Fibroblast of skin of right quadriceps (primary cell): ENCODE results near the gene CROCC.
"Not testable (repeated sequence)": the region's sequence is repeated elsewhere in the genome, so short reads cannot be mapped to it uniquely, and the experiment has no call there.

Experiments
- DNase-seq: peaks from one replicate; pipeline ENCODE4 v3.0.0-alpha.2; 2013

CROCC gene

DNA sequence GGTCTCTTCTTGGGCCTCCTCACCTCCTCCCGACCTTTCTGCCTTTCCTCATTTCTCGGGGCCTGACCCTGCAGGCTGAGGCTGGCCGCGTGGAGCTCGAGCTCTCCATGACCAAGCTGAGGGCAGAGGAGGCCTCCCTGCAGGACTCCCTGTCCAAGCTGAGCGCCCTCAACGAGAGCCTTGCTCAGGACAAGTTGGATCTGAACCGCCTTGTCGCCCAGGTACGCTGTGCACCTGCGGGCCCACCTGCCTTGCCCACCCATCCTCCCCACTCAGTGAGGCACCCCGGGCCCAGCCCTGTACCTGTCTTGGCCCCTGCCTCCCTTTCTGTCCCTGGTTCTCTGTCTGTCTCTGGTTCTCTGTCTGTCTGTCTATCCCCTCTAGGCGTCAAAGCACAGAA, 24.5 kb downstream of the CROCC start:
- DNase-seq = not testable (repeated sequence)

DNA sequence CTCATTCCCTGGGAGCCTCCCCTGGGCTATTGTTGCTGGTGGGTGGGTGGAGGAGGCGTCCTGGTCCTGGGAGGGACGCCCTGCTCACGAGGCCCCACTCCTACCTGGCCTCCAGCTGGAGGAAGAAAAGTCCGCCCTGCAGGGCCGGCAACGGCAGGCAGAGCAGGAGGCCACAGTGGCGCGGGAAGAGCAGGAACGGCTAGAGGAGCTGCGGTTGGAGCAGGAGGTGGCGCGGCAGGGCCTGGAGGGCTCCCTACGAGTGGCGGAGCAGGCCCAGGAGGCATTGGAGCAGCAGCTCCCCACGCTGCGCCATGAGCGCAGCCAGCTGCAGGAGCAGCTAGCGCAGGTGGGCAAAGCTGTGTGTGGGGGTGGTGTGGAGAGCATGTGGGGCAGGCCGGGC, 24.9 kb downstream of the CROCC start:
- no peak for DNase-seq

DNA sequence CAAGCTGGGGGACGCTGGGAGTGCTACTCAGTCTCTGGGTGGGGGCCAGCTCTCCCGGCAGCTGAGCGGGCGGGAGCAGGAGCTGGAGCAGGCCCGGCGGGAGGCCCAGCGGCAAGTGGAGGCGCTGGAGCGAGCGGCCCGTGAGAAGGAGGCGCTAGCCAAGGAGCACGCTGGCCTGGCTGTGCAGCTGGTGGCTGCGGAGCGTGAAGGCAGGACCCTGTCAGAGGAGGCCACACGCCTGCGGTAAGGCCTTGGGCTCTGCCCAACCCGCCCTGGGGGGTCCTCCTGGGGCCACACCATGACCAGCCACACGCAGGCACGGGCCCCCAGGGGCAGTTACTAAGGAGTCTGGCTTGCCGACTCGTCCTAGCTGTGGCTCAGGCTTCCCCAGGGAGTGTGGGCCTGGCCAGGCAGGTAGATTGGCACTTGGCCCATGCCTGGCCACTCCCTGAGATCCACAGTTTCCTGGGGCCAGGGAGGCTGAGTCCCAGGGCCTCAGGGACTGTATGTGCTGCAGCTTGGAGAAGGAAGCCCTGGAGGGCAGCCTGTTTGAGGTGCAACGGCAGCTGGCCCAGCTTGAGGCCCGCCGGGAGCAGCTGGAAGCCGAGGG, 26.7 kb downstream of the CROCC start:
- DNase-seq = not testable (repeated sequence)

DNA sequence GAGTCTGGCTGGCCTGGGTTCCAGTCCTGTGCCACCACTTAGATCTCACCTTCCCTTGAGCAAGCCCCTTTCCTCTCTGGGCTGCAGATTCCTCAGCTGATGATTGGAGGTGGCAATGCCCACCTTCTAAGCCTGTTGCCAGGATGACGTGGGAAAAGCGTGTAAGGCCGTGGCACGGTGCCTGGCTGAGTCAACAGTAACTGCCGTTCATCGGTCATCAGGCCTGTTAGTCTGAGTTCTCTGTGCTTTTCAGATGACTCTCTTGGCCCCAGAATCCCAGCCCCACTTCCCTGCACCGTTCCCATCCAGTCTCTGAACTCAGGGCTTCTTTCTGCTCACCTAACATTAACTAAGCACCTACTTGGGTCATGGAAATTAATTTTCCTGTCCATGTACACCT, 27.3 kb downstream of the CROCC start:
- peak; percentile 31 for DNase-seq

DNA sequence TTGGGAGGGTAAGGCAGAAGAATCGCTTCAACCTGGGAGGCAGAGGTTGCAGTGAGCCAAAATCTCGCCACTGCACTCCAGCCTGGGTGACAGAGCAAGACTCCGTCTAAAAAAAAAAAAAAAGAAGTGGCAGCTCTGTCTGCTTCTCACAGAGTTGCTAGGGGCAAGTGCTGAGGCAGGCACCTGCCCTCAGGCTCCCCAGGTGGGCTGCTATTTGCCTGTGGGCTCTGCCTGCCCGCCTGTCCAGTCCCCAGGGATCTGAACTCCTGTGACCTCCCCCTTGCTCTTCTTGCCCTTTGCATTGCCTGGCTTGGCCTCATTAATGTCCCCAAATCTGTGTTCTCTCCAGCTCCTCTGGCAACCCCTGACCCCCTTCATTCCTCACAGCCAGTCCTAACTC, 30.6 kb downstream of the CROCC start:
- DNase-seq = not testable (repeated sequence)

DNA sequence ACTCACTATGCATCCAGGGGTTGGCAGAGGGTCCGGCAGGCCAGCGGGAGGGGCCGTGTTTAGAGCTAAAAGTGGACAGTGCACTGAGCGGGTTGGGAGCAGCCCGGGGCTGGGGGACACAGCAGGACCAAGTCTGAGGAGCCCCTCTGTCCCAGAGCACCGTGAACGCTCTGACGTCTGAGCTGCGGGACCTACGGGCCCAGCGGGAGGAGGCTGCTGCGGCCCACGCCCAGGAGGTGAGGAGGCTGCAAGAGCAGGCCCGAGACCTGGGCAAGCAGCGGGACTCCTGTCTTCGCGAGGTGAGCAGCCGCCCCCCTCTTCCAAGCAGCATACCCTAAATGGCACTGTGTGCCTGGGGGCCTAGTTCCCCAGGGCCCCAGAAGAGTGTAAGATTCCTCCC, 32.8 kb downstream of the CROCC start:
- no peak for DNase-seq

DNA sequence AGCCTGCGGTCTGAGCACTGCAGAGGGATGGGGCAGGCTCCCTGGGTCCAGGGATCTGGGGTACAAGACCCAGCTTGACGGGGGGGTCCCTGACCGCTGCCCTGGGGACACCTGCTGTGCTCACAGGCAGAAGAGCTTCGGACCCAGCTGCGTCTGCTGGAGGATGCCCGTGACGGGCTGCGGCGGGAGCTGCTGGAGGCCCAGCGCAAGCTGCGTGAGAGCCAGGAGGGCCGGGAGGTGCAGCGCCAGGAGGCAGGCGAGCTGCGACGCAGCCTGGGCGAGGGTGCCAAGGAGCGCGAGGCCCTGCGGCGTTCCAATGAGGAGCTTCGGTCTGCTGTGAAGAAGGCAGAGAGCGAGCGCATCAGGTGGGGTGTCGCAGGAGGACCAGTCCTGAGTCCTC, 33.5 kb downstream of the CROCC start:
- no peak for DNase-seq

DNA sequence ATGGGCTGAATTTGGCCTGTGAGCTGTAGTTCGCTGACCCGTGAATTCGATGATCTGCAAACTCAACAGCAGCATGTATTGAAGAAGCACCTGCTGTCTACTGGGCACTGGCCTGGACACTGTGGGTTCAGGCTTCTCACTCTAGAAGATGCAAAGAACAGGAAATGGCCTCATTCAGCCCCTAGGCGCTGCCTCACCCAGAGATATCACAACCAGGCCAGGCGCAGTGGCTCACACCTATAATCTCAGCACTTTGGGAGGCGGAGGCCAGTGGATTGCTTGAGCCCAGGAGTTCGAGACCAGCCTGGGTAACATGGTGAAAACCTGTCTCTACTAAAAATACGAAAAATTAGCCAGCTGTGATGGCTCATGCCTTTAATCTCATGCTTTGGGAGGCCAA, 35.0 kb downstream of the CROCC start:
- DNase-seq = no peak

DNA sequence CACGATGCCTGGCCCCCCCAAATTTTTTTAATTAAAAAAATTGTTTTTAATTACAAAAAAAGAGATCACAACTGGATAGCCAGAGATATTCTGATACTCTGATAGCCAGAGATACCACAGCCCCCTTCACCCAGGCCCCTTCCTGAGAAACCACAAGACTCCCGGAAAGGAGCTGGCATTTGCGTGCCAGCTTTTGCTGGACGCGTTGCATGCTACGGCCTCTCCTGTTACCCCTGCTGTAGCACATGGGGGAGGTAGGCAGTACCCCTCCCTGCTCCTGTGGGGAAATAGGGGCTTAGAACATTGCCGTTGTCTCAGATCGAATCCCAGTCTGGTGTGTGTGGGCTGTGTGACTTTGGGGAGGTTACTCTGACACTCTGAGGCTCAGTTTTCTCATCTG, 36.0 kb downstream of the CROCC start:
- DNase-seq = no peak

DNA sequence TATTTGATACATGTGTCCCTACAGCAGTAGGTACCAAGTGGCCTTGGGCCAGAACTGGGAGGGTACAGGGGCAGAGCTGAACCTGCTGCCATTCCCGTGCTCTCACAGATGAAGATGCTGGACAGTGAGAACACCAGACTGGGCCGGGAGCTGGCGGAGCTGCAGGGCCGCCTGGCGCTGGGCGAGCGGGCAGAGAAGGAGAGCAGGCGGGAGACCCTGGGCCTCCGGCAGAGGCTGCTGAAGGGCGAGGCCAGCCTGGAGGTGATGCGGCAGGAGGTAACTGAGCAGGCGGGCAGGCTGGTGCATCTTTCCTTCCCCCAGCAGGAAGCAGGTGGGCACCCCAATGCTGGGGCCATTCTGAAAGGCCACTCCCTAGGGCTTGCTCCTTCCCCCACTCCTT, 36.7 kb downstream of the CROCC start:
- no peak for DNase-seq

DNA sequence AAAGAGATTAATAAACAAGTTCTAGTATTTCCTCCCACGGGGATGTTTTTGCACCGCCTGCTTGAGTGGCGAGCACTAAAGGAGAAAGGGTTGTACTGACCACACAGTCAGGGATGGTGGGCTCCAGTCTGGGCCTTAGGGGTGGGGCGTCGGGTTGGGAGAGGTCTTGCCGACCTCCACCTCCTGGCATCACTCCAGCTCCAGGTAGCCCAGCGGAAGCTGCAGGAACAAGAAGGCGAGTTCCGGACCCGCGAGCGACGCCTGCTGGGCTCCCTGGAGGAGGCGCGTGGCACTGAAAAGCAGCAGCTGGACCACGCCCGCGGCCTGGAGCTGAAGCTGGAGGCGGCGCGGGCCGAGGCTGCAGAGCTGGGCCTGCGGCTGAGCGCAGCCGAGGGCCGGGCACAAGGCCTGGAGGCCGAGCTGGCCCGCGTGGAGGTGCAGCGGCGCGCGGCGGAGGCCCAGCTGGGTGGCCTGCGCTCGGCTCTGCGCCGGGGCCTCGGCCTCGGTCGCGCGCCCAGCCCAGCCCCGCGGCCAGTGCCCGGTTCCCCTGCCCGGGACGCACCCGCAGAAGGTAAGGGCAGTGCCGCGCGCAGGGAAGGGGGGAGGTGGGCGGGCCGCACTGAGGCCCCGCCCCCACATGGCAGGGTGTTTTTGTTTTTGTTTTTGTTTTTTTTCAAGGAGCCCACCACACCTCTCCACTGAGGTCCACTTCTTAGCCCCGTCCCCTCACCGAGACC, 39.0 kb downstream of the CROCC start:
- DNase-seq = peak; percentile 72

DNA sequence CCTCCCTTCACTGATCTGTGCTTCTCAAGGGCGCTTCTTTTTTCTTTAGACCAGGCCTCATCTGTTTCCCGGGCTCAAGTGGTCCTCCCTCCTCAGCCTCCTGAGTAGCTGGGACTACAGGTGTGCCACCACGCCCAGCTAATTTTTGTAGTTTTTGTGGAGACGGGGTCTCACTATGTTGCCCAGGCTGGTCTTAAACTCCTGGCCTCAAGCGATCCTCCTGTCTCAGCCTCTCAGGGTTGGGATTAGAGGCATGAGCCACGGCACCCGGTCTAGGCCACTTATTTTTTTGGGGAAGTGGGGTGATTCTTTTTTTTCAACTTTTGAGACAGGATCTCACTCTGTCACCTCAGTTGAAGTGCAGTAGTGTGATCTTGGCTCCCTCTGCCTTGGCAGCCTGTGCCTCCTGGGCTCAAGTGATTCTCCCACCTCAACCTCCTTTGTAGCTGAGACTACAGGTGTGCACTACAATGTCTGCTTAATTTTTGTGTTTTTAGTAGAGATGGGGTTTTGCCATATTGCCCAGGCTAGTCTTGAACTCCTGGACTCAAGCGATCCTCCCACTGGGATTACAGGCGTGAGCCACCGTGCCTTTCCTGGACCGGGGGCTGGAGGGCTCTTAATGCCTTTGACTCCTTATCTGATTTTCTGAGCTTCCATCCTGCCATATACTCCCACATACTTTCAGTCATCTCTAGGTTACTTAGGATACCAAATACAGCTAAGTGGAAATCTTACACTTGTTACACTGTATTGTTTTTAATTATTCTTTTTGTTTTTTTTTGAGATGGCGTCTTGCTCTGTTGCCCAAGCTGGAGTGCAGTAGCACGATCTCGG, 39.8 kb downstream of the CROCC start:
- DNase-seq = no peak

DNA sequence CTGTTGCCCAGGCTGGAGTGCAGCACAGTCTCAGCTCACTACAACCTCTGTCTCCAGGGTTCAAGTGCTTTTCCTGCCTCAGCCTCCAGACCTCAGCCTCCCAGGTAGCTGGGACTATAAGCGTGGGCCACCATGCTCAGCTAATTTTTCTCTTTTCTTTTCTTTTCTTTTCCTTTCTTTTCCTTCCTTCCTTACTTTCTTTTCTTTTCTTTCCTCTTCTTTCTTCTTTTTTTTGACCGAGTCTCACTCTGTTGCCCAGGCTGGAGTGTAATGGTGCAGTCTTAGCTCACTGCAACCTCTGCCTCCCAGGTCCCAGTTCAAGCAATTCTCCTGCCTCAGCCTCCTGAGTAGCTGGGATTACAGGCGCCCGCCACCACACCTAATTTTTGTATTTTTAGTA, 42.4 kb downstream of the CROCC start:
- not testable (repeated sequence) for DNase-seq

DNA sequence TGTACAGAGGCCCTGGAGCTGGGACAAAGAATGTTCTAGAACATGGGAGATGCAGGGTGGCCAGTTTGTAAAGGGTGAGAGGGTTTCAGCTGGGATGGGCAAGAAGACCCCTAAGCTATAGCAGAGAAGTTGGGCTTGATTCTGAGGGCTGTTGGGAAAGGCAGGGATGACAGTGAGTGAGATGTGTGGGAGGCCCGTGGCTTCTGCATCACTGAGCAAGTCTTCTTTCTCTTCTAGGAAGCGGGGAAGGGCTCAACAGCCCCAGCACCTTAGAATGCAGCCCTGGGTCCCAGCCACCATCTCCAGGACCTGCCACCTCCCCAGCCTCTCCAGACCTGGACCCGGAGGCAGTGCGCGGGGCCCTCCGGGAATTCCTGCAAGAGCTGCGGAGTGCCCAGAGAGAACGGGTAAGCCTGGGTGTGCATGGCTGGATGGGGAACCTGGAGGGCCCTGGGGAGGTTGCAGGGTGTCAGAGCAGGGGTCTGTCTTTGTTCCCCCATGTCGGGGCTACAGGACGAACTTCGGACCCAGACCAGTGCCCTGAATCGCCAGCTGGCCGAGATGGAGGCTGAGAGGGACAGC, 43.8 kb downstream of the CROCC start:
- no peak for DNase-seq

DNA sequence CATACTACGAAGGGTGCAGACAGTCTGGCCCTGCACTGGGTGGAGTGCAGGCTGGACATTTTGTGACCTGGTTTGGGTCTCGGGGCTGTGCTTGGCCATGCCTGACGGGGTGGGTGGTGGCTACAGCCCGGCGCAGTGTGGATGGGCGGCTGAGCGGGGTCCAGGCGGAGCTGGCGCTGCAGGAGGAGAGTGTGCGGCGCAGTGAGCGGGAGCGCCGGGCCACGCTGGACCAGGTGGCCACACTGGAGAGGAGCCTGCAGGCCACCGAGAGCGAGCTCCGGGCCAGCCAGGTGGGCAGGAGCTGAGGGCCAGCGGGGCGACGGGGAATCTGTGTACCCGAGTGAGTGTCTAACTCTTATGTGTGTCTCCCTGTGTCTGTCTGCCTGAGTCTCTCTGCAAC, 44.6 kb downstream of the CROCC start:
- DNase-seq = no peak

DNA sequence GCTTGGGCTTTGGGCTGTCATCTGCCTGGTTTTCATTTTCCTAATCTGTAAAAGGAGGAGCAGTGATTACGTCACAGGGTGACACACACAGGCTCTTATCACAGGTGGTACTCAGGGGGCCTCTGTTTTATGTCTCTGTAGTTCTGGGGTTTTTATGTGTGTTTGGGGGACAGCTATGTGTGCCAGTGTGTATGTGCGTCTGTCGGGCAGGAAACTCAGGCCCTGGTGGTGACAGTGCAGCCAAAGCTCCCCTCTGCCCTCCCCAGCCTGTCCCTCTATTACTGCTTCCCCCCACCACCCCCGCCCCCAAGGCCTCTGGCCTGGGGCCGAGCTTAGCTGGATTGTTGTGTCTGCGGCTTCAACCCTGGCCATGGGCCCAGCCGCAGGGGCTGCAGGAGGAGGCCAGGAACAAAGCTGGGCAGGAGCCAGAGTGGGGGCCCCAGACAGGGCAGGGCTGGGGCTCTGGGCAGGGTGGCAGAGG, 45.4 kb downstream of the CROCC start:
- DNase-seq = peak; percentile 81

DNA sequence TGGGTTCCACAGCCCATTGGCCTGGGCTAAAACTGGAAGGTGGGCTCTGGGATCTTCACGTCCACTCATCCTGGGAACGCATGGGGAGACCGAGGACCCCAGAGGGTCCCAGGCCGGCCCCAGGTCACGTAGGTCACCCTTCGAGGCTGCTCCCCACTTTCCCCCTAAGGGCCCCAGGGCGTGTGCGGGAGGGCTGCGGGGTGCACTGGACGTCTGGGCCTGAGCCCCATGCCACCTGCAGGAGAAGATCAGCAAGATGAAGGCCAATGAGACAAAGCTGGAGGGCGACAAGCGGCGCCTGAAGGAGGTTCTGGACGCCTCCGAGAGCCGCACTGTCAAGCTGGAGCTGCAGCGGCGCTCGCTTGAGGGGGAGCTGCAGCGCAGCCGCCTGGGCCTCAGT, 46.2 kb downstream of the CROCC start:
- no peak for DNase-seq

DNA sequence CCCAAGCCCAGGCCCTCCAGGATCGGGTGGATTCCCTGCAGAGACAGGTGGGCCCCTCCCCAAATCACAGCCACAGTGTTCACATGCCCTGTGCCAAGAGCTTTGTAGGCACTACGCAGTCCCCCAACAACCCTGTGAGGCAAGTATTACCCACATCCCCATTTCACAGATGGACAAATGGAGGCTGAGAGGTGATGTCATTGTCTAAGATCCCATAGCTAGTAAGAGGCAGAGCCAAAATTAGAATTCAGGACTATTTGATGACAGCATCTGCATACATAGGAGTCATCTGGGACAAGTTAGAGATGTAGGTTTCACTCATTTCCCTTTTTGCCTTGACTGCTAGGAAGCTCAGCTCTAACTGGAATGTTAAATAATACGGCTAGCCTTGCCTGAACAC, 46.6 kb downstream of the CROCC start:
- no peak for DNase-seq

DNA sequence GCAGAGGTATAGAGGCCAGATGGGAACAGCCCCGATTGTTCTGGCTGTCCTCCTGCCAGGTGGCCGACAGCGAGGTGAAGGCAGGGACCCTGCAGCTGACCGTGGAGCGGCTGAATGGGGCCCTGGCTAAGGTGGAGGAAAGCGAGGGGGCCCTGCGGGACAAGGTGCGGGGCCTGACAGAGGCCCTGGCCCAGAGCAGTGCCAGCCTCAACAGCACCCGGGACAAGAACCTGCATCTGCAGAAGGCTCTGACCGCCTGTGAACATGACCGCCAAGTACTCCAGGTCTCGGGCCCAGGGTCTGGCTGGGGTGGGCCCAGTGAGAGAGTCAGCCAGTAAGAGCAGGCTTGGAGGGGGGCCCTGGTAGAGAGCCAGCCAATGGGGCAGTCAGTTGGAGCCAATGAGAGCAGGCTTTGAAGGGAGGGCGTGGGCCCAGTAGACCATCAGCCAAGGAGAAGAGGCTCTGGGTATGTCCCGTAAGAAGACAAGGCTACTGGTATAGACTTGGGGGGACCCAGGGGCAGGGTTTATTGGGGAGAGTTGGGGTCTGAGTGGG, 47.4 kb downstream of the CROCC start:
- no peak for DNase-seq

DNA sequence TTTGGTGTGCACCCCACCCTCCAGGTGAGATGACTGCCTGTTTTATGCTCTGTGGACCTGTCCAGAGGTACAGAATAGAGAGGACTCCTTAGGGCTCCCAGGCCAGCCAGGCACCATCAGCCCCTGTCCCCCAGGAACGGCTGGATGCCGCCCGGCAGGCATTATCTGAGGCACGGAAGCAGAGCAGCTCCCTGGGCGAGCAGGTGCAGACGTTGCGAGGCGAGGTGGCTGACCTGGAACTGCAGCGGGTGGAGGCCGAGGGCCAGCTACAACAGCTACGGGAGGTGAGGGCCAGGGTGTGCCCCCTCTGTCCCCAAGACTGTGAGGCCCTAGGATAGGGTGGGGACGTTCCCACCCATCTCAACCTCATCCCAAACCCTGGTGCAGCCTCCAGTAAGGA, 47.9 kb downstream of the CROCC start:
- DNase-seq = no peak

DNA sequence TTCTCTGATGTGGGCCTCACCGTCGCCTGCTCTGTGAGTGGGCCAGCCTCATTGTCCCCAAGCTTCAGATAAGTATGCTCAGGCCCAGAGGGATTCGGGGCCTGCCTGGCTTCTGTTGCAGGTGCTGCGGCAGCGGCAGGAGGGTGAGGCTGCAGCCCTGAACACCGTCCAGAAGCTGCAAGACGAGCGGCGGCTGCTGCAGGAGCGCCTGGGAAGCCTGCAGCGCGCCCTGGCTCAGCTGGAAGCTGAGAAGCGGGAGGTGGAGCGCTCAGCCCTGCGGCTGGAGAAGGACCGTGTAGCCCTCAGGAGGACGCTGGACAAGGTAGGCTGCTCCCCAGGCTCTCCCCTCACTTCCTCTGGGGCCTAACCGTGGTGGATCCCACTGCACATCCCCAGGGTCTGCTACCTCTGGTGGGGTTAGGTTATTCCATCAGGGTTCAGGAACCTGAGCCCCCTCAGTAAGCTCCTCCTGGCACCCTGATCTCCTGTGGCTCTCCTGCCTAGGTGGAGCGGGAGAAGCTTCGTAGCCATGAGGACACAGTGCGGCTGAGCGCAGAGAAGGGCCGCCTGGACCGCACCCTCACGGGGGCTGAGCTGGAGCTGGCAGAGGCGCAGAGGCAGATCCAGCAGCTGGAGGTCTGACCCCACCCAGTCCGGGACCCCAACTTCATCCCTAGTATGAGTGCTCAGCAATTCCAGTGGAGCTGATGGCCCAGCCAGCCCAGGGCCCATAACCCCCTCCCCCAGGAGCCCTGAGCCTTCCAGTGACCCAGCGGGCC, 48.6 kb downstream of the CROCC start:
- DNase-seq = no peak
